Upper lobe of left lung (tissue), 4 donors: ENCODE results near the gene KMO.

Source experiments
- CTCF ChIP-seq, 6 experiments: fragments of 450-650 bp in 4 of 6; fragments of 200-600 bp in 2 of 6; sonication (generic) in 2 of 6; IDR thresholded peaks; one replicate each; pipeline ENCODE4 v1.5.1; 2016 to 2019; ENCODE audit warnings: antibody characterized with exemption in 6 of 6
- POLR2A ChIP-seq, 4 donors: fragments of 450-650 bp; IDR thresholded peaks; one replicate each; pipeline ENCODE4 v1.5.1; 2016 to 2017; ENCODE audit warnings: antibody characterized with exemption in 4 of 4, mild to moderate bottlenecking in 2 of 4
- POLR2AphosphoS5 ChIP-seq, 2 donors: sonication (generic); formaldehyde crosslinking; IDR thresholded peaks; one replicate each; pipeline ENCODE4 v1.5.1; 2017; ENCODE audit warnings: antibody characterized with exemption in 2 of 2

DNA sequence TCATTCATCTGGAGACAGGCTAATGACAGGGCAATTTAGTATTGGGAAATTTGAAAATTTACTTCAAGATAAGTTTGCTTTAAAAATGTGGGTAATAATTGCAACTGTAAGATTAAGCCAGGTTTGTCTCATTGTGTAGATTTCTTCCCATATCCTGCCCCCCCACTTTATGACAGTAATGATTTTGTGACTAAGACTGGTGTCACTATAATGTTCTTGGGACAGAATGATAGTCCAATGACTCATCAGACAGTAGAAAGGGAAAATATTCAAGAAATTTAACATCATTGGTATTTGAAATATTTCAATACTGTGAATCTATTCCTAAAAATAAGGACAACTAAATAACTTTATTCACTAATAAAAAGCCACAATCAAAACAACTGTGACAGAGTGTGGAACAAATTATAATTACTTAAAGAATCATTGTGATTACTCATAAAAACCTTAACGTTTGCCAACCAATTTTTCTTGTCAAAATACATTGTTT lies 49.4 kb upstream of the KMO start:
- TF ChIP-seq POLR2A (IDR thresholded peaks at IDR 0.05) (no peak), CTCF (IDR thresholded peaks at IDR 0.05) (no peak), POLR2AphosphoS5 (IDR thresholded peaks at IDR 0.05) (no peak)
